ENCODE measurements around the gene FAM131C.
A peak's percentile ranks its signal among the peaks of the same experiment; 100 is the strongest.
"Not testable (repeated sequence)": the region's sequence is repeated elsewhere in the genome, so short reads cannot be mapped to it uniquely, and the experiment has no call there.

Gene FAM131C

DNA sequence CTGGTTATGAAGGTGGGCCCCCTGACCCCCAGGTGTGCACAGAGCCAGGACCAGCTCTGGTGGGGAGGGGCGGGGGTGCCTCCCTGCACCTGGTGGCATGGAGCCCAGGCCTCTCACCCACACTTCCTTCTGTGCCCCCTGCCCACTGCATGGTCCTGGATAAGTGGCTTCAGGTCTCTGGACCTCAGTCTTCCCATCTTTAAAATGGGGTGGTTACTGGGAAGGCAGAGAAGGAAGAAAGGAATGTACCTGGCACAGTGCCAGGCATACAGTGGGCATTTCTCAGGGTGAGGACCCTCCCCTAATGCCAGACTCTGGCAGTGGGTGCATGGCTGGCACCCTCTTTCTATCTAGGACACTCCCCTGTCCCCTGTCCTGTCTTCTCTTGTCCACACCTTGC, 44.2 kb downstream of the FAM131C start:
- no peak for DNase-seq

DNA sequence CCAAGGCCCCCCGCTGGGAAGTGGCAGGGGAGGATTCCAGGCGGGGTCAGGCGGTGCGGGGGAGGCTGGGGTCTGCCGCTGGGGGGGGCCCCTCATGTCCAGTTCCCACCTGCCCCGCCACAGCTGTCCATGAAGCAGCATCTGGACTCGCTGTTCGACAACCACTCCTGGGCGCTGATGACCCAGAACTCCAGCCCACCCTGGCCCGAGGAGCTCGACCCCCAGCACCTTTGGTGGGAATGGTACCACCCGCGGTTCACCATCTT, 44.5 kb downstream of the FAM131C start:
- not testable (repeated sequence) for DNase-seq

DNA sequence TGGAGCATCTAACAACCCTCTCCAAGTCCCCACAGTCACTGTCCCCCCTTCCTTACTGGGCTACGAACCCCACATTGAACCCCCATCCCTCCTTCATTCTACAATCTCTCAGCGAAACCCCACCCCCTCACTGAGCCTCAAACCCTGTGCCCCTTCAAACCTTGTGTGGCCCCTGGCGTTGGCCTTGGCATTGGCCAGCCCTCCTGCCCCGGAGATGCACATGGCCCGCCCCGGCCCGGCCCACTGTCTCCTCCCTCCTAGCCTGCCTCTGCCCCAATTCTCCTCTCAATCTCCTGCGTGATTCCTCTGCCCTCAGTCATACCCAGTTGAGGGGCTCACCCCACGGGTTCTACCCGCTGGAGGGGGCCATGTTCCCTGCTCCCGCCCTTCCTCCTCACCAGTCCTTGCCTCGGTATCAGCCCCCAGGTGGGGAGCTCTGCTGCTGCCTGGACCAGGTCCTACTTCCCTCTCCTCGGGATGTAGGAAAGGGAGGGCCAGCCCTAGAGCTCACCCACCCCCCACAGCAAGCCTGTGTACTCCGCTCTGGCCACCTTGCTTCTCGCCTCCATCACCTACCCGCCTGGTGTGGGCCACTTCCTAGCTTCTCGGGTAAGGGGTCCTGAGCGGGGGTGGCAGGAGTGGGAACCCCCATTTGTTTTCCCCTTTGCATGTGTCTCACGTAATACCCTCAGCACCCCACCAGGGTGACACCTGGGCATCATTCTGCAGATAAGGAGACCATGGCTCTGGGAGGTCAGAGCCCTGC, 45.0 kb downstream of the FAM131C start:
- DNase-seq, result no peak

GRCh38 chr1:16026723-16027484, 46.5 kb downstream of the FAM131C start:
- DNase-seq, result peak; percentile 5

DNA sequence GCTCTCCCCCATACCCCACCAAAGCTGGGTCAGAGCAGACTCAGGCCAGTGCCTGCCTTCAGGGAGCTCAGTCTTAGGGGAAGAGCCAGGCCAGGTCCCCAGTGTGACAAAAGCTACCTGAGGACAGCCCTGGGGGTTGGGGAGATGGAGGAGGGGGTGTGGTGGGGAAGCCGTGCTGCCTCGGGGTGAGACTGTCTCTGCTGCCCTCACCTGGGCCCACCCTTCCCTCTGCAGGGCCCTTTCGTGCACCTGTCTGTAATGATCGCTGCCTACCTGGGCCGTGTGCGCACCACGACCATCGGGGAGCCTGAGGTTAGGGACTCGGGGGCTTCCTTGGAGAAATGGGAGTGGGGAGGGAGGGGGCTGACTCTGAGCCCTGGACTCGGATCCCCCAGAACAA, 47.1 kb downstream of the FAM131C start:
- not testable (repeated sequence) for DNase-seq

DNA sequence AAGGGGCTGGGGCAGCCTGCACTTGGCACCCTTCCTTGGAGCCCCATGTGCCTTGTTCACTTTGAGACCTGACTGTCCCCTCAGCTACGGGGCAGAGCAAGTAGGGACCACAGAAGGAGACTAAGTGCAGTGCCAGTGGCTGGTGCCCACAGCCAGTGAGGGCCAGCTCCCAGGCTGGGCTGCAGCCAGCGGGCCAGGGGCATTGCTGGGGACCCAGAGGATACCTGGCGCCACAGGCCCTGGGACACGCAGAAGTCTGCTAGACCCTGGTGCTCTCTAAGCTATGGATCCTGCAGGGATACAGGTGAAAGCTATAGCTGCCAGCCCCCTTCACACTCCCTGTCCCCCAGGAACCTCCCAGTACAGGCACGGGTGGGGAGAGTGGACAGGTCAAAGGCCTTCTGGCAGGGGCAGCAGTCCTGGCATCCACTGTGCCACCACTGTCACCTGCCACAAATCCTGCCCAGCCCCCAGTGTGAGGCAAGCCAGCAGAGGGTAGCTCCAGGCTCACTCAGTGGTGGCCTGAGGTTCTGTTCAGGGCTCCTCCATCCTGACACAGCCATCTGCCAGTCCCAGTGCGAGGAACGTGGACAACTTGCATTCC, 50.3 kb downstream of the FAM131C start:
- DNase-seq, result no peak

DNA sequence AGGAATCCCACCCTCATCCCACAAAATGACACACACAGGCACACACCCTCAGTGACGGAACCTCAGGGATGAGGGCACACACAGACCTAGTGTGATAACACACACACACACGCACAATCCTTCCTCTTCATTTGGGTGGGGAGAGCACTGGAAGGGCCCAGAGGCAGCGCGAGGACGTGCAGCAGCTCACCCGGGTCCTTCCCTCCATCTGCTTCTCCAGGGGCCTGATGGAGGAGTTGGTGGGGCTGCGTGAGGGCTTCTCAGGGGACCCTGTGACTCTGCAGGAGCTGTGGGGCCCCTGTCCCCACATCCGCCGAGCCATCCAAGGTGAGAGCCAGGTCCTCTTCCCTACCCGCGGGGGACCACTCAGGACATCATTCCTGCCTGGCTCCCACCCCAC, 51.1 kb downstream of the FAM131C start:
- DNase-seq, result no peak

- no peak for DNase-seq
Measured at GRCh38 chr1:16021681-16022080, 51.8 kb downstream of the FAM131C start, which contains the start of gene CLCNKA. Gene CLCNKA (plus strand): TSS chr1:16022036. CDS start chr1:16022620, 584 bp downstream.

DNA sequence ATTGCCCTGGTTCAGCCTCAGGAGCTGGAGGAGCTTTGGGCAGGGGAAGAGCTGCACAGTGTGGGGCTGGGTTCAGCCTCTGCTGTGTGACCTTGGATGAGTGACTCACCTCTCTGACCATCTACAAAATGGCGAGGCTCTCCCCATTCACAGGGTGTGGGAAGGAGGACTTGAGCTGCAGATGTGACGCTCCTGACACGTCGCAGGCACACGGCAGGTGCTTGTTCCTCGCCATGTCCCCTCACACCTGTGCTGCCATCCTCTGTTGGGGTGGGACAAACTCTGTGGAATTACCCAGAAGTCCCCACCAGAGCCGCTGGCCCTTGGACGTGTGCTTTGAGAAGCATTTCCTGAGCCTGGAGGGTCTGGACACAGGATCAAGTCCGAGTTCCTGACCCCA, 52.6 kb downstream of the FAM131C start:
- not testable (repeated sequence) for DNase-seq

GRCh38 chr1:16020325-16020724, 53.1 kb downstream of the FAM131C start:
- no peak for DNase-seq

GRCh38 chr1:16019644-16020277, 53.7 kb downstream of the FAM131C start:
- DNase-seq, result no peak

DNA sequence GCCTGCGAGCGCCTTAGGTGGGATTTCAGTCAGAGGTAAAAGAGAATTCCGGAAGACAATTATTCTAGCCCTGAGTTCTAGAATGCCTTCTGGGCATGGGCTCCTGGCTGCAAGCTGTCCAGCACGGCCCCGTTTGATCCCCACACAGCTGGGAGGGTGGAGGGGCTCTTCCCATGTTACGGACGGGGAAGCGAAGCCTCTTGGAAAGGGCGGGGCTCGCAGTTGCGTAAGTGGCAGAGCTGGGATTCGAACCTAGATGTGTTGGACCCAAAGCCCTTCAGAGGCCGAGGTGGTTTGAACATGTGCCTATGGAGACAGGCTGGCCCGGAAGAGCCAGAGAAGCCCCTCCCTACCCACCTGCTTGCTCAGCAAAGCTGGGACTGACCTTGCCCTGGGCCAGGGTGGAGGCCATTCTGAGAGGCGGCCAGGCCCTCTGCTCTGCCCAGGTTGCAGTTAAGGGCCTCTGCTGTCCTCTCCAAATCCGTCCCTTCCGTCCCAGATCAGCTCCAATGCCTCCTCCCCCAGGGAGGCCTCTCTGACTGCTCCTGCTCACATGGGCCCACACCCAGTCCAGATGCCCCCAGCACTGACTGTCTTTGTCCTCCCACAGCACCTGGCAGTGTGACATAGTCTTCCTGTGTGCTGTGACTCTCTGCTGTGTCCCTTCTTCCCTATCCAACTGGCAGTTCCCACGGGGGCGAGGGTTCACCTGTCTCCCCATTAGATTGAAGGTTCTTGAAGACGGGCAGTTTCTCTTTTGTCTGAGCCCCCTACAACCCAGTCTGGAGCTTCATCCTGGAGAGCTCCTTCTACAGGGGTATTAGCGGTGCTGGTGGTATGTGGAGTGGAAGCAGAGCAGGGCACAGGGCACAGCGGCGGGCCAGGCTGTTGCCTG, 54.5 kb downstream of the FAM131C start:
- no peak for DNase-seq

DNA sequence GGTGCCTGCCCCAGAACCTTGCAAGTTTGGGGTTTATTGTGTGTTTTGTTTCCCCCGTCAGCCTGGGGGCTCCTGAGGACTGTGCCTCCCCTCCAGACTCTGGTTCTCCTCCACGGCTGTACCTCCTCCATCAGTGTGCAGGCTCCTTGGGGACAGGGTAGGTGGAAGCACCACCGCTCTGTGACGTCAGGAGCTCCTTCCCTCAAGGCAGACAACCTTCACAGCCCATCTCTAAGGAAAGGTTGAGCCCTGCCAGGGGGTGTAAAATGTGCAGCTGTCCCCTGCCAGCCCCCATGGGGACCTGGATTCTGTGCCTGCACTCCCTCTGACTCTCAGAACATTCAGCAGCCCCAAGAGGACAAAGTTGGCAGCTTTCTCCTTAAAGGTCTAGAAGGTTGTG, 55.1 kb downstream of the FAM131C start:
- DNase-seq, result no peak

DNA sequence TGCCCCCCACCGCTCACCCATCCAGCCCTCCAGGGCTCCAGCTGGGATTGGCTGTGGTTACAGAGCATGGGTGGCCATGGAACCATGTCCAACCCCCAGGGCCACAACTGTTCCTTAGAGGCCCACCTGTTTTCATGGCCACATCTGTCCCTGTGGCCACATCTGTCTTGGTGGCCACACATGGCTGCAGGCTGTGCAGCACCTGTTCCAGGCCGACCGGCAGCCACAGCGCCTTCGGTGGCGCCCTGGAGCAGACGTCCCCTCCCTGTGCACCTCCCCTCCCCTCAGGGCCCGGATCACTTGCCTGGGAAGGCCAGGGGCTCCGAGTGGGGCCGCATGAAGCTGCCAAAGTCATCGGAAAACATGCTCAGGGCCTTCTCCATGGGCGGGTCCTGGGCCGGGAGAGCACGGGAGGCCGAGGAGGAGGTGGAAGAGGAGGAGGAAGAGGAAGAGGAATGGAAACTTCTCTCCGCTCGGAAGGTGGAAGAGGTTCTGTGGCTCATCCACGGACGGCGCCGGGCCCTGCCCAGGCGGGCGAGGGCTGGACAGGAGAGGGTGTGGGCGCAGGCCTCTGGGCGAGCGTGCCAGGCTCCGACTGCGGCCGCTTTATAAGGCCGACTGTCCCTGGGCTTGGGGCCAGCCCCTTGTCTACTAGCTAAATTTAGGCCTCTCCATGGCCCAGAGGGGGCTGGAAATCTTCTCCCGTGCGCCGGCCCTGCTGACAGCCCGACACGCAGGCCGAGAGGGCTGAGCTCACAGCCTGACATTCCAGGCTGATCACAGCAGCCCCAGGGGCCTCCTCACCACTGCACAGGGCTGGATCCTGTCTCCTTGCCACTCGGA, 55.8 kb downstream of the FAM131C start, which contains the start of gene HSPB7:
HSPB7 (minus strand) TSS at position 583 of the 843 bp plus-strand sequence; CDS start at position 503, 80 bp downstream.
- DNase-seq, result no peak

DNA sequence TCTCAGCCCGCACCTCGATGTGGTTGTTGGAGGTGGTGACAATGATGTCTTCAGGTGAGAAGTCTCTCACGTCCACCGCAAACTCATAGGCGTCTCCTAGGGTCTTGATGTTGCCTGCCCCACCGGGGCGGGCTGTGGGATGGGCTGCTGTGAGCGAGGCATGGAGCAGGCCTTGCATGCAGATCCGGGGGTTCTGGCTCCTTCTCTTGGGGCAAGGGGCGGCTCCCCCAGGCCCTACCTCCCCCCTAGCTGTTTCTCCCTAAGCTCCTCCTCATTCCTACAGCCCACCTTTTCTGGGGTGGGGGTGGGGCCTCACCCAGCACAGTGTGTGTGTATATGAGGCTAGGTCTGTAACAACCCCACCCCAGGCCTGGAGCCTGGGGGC, 56.4 kb downstream of the FAM131C start:
- no peak for DNase-seq

GRCh38 chr1:16015960-16016901, 57.2 kb downstream of the FAM131C start:
- no peak for DNase-seq

DNA sequence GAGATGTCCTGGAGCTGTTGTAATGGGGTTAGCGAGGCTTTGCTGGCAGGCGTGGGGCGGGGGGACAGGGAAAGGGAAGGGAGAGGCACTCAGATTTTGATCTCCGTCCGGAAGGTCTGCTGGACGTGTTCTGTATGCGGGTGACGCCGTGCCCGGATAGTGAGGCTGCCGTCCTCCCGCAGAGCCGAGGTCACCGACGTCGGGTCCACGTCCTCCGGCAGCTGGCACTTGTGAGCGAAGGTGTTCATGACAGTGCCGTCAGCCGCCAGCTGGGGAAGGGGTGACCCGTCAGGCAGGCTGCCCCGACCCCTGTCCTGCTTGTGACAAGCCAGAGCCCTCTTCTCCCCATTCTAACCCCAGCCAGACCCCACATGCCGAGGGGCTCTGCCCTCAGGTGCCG, 58.0 kb downstream of the FAM131C start:
- no peak for DNase-seq

GRCh38 chr1:16014509-16015482, 58.7 kb downstream of the FAM131C start:
- DNase-seq, result no peak

DNA sequence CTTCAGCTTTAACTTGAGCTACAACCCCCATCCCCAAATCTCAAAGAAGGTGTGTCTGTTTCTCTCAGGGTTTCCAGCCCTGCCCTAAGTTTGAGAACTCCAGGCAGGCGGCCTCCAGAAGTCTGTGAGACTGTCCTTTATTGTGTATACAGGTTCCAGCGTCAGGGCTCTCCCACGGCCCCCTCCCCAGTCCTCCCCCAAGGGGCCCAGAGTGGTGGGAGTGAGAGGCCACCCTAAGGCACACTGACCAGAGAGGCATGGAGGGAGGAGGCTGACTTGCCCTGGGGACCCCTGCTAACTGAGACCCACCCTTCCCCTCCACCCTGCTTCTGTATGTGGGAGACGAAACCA, 59.6 kb downstream of the FAM131C start:
- DNase-seq, result no peak
